ENCODE data around the gene MYO16.

MYO16 gene

GRCh38 chr13:109211616-109212015 lies 582.2 kb downstream of the MYO16 start:
- CTCF ChIA-PET: no interaction called here
- H3K9me3 ChIP-seq (ENCODE audit: control insufficient read depth, insufficient read depth, low read depth, low read length): no peaks in the 10 kb centered on the region
- no peaks in the 10 kb centered on the region for H3K4me1 ChIP-seq (ENCODE audit: control insufficient read depth, insufficient read depth, low read length)
- POLR2A ChIA-PET: interaction anchor here (0.6 kb wide), 1 partner anchor 55 kb away, joined by 3 read pairs; no protein-coding TSS in a partner anchor
- H3K36me3 ChIP-seq (ENCODE audit: control insufficient read depth in 2 of 2, insufficient read depth in 1 of 2, low read length in 2 of 2): no peaks in the 10 kb centered on the region
- H3K4me3 ChIP-seq (ENCODE audit: low read depth, low read length): no peak overlapping the region
- TF ChIP-seq ZNF580 (tag by site-specific recombination; IDR thresholded peaks at IDR 0.05) (no peak), BCL6B (tag by site-specific recombination; IDR thresholded peaks at IDR 0.05) (no peak), ZBTB21 (tag by site-specific recombination; IDR thresholded peaks at IDR 0.05) (no peak), ZFHX2 (tag by site-specific recombination; conservative IDR thresholded peaks at IDR 0.05) (no peak), ZNF610 (tag by site-specific recombination; IDR thresholded peaks at IDR 0.05; ENCODE audit: borderline replicate concordance) (no peak), GLI4 (tag by site-specific recombination; IDR thresholded peaks at IDR 0.05) (no peak)
- H3K27ac ChIP-seq (ENCODE audit: extremely low read depth, low read depth, low read length): no peak overlapping the region

- H3K4me3 ChIP-seq (ENCODE audit: low read depth, low read length): no peak overlapping the region
- H3K27ac ChIP-seq (ENCODE audit: extremely low read depth, low read depth, low read length): no peak overlapping the region
- H3K4me1 ChIP-seq (ENCODE audit: control insufficient read depth, insufficient read depth, low read length): no peaks in the 10 kb centered on the region
- CTCF ChIA-PET: no interaction called here
- TF ChIP-seq ZNF223 (tag by site-specific recombination; IDR thresholded peaks at IDR 0.05) (no peak), ZNF341 (tag by site-specific recombination; IDR thresholded peaks at IDR 0.05; ENCODE audit: low read depth) (no peak), KLF17 (tag by site-specific recombination; IDR thresholded peaks at IDR 0.05) (no peak), ZNF624 (tag by site-specific recombination; IDR thresholded peaks at IDR 0.05) (no peak), ZNF248 (tag by site-specific recombination; IDR thresholded peaks at IDR 0.05) (no peak), ZNF292 (tag by site-specific recombination; IDR thresholded peaks at IDR 0.05; ENCODE audit: borderline replicate concordance, low read depth) (no peak), SP3 (tag by site-specific recombination; IDR thresholded peaks at IDR 0.05) (no peak), PRDM1 (tag by site-specific recombination; IDR thresholded peaks at IDR 0.05) (no peak), IKZF3 (tag by site-specific recombination; IDR thresholded peaks at IDR 0.05) (no peak), ZNF501 (tag by site-specific recombination; IDR thresholded peaks at IDR 0.05) (no peak), ZNF302 (tag by site-specific recombination; IDR thresholded peaks at IDR 0.05; ENCODE audit: low read depth) (no peak), ZBTB21 (tag by site-specific recombination; IDR thresholded peaks at IDR 0.05) (no peak)
- H3K36me3 ChIP-seq (ENCODE audit: control insufficient read depth in 2 of 2, insufficient read depth in 1 of 2, low read length in 2 of 2): no peaks in the 10 kb centered on the region
- POLR2A ChIA-PET: no interaction called here
- H3K9me3 ChIP-seq (ENCODE audit: control insufficient read depth, insufficient read depth, low read depth, low read length): no peaks in the 10 kb centered on the region
Observed at GRCh38 chr13:109212650-109213049, 583.2 kb downstream of the MYO16 start.

- ChIA-PET POLR2A (no interaction called here), CTCF (no interaction called here)
- H3K9me3 ChIP-seq (ENCODE audit: control insufficient read depth, insufficient read depth, low read depth, low read length): no peaks in the 10 kb centered on the region
- no peak overlapping the region for H3K4me3 ChIP-seq (ENCODE audit: low read depth, low read length)
- no peaks in the 10 kb centered on the region for H3K4me1 ChIP-seq (ENCODE audit: control insufficient read depth, insufficient read depth, low read length)
- H3K36me3 ChIP-seq (ENCODE audit: control insufficient read depth in 2 of 2, insufficient read depth in 1 of 2, low read length in 2 of 2): no peaks in the 10 kb centered on the region
- no peak overlapping the region for H3K27ac ChIP-seq (ENCODE audit: extremely low read depth, low read depth, low read length)
- TF ChIP-seq GLIS2 (tag by site-specific recombination; IDR thresholded peaks at IDR 0.05) (no peak), SALL2 (tag by site-specific recombination; IDR thresholded peaks at IDR 0.05; ENCODE audit: borderline replicate concordance) (no peak), ZNF292 (tag by site-specific recombination; IDR thresholded peaks at IDR 0.05; ENCODE audit: borderline replicate concordance, low read depth) (no peak), ZNF704 (tag by site-specific recombination; IDR thresholded peaks at IDR 0.05) (no peak), ZNF785 (tag by site-specific recombination; IDR thresholded peaks at IDR 0.05) (no peak), ZNF580 (tag by site-specific recombination; IDR thresholded peaks at IDR 0.05) (no peak), ZNF623 (tag by site-specific recombination; IDR thresholded peaks at IDR 0.05) (no peak), BCL11A (tag by site-specific recombination; IDR thresholded peaks at IDR 0.05; ENCODE audit: low read depth) (no peak), ZNF146 (tag by site-specific recombination; IDR thresholded peaks at IDR 0.05) (no peak), ZNF221 (tag by site-specific recombination; IDR thresholded peaks at IDR 0.05; ENCODE audit: borderline replicate concordance) (no peak), BCL11B (tag by site-specific recombination; IDR thresholded peaks at IDR 0.05; ENCODE audit: low read depth) (no peak), INSM2 (tag by site-specific recombination; IDR thresholded peaks at IDR 0.05) (no peak), ZNF747 (tag by site-specific recombination; IDR thresholded peaks at IDR 0.05) (no peak), ZNF202 (tag by site-specific recombination; IDR thresholded peaks at IDR 0.05; ENCODE audit: borderline replicate concordance) (no peak)
Observed at GRCh38 chr13:109213714-109214113, 584.3 kb downstream of the MYO16 start.

All from HEK293 (cell line).